Muscle layer of colon (tissue), 2 donors: ENCODE data around the gene RALGPS1.

ENCODE experiments used
- H3K27ac ChIP-seq: one replicate; pipeline ENCODE4 v1.7.0; 2013; ENCODE audit warnings: low read depth, mild to moderate bottlenecking, low read length, moderate library complexity
- H3K27me3 ChIP-seq, 2 donors: one replicate each; pipeline ENCODE4 v1.7.0; 2013; ENCODE audit warnings: low read length in 2 of 2, mild to moderate bottlenecking in 2 of 2; ENCODE audit not compliant: insufficient read depth in 2 of 2, control insufficient read depth in 1 of 2
- H3K36me3 ChIP-seq: one replicate; pipeline ENCODE4 v1.7.0; 2013; ENCODE audit warnings: mild to moderate bottlenecking, low read length; ENCODE audit not compliant: insufficient read depth
- H3K4me1 ChIP-seq: one replicate; pipeline ENCODE4 v1.7.0; 2013; ENCODE audit warnings: mild to moderate bottlenecking, low read length; ENCODE audit not compliant: insufficient read depth
- H3K4me3 ChIP-seq, 2 donors: one replicate each; pipeline ENCODE4 v1.7.0; 2013; ENCODE audit warnings: low read length in 2 of 2, low read depth in 1 of 2, mild to moderate bottlenecking in 1 of 2, moderate library complexity in 1 of 2
- H3K9ac ChIP-seq: one replicate; pipeline ENCODE4 v1.7.0; 2013; ENCODE audit warnings: low read length
- H3K9me3 ChIP-seq: one replicate; pipeline ENCODE4 v1.7.0; 2013; ENCODE audit warnings: mild to moderate bottlenecking, low read length
- donor health status: abdominal sarcoma.
- donor health status: Adenocarcinoma of cecum.

RALGPS1 gene

DNA sequence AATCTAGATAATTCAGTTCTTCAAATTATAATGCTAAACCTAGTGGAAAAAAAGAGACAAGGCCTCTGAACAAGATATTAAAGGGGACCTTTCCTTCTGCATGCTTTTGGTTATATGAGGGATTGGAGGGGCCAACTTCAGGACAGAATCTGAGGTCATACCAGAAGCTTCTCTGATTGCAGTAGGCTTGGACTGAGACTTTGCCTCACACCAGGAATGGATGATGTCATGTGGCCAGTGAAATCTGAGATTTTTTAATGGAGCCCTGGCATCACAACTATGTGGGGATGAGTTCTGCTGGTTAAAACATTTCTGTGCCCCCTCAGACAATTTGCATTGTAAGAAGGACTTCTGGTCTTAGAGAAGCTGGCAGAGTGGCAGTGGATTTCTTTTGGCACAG, 119.2 kb downstream of the RALGPS1 start:
- Histone ChIP-seq H3K27me3 (no peaks in the 10 kb centered on the region), H3K4me3 (no peak overlapping the region), H3K9ac (no peak overlapping the region), H3K27ac (no peak overlapping the region), H3K9me3 (no peaks in the 10 kb centered on the region), H3K4me1 (peaks cover 14% of the 10 kb centered on the region), H3K36me3 (peaks cover 4% of the 10 kb centered on the region)

DNA sequence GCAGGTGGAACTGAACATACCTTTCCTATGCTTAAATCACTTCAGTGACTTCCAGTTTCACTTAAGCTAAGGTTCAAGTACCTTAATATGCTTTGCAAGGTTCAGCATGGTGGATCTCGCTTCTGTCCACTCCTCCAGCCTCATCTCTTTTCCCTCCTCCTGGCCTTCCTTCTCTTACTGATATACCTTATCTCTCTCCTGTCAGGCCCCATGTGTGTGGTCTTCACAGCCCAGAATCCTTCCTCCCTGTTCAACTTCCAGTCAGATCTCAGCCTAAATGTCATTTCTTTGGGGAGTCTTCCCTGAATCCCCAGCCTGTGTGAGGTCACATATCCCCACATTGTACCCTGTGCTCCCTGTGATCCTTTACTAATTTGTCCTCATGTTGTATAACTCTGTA, 120.1 kb downstream of the RALGPS1 start:
- Histone ChIP-seq H3K9me3 (no peaks in the 10 kb centered on the region), H3K36me3 (peaks cover 4% of the 10 kb centered on the region), H3K4me3 (no peak overlapping the region), H3K4me1 (peaks cover 14% of the 10 kb centered on the region), H3K27me3 (no peaks in the 10 kb centered on the region), H3K27ac (no peak overlapping the region), H3K9ac (no peak overlapping the region)

DNA sequence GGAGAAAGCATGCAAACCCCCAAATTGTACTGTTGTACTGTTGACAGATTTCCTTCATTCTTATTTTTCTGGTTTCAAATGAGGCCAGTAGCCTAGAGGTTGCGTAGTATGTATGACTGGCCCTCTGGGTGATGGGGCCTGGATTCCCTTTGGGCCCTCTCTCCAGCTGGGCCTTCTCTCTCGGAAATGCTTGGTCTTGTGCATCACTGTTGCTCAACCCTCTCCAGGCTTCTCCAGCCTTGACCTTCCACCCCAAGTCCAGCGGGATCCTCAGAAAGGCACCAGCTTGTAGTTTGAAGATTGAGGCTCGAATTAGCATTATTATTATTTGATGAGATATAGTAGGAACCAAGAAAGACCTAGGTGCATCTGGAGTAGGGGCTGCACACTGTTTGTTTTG, 120.8 kb downstream of the RALGPS1 start:
- no peak overlapping the region for H3K9ac ChIP-seq
- peaks cover 14% of the 10 kb centered on the region for H3K4me1 ChIP-seq
- H3K9me3 ChIP-seq: no peaks in the 10 kb centered on the region
- H3K27me3 ChIP-seq: no peaks in the 10 kb centered on the region
- H3K27ac ChIP-seq: no peak overlapping the region
- H3K4me3 ChIP-seq: no peak overlapping the region
- H3K36me3 ChIP-seq: peaks cover 4% of the 10 kb centered on the region

DNA sequence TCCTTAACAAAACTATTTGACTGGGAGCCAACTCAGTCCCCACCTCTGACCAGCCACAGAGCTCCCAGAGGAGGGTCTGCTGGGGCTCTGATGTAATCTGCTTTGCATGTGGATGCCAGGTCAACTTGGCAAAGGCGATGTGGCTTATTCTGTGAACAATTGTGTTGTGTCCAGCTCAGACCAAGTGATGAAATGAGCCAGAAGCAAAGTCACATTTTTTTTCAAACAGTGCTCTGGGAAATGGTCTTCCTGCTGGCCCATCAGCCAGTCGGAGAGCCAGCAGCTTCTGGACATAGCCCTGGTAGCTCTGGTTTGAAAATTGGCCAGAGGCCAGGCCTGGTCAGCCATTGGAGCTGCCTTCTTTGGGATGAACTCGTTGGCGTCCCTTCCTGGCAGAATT, 121.4 kb downstream of the RALGPS1 start:
- no peaks in the 10 kb centered on the region for H3K9me3 ChIP-seq
- no peak overlapping the region for H3K27ac ChIP-seq
- H3K4me3 ChIP-seq: no peak overlapping the region
- H3K36me3 ChIP-seq: peaks cover 4% of the 10 kb centered on the region
- no peaks in the 10 kb centered on the region for H3K27me3 ChIP-seq
- H3K9ac ChIP-seq: no peak overlapping the region
- H3K4me1 ChIP-seq: peaks cover 14% of the 10 kb centered on the region

DNA sequence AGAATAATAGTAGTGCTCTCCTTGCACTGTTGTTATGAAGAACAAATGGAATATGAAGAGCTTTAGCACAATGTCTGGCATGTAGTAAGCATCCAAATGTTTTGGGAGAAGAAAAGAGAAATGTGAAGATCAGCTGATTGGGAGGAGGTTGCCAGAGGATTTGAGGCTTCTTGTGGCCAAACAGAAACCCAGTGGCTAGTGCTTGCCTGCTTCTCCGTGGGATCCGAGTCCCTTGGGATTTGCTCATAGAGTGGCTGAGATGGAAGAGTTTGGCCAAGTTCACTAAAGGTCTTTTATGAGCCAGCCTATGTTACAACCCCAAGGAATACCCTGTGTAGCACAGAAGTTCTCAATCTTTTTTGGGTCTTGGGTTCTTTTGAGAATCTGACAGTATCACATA, 121.9 kb downstream of the RALGPS1 start:
- Histone ChIP-seq H3K36me3 (peaks cover 4% of the 10 kb centered on the region), H3K9me3 (no peaks in the 10 kb centered on the region), H3K4me3 (no peak overlapping the region), H3K27ac (no peak overlapping the region), H3K27me3 (no peaks in the 10 kb centered on the region), H3K9ac (no peak overlapping the region), H3K4me1 (peaks cover 14% of the 10 kb centered on the region)

DNA sequence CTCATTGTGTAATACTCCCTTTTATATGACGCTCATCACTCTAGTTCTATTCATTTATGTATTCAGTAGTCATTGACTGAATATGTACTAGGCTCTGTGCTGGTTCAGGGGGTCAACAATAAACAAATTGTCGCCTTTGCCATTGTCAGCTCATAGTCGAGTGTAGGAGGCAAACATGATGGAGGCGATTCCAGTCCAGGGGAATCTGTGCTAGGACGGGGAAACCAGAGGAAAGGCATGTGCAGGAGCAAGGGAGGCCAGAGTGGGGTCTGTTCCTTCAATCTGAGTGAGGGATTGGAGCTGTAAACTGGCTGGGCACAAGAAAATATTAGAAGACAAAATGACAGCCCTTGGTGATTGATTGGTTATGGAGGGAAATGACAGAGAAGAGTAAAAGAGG, 123.9 kb downstream of the RALGPS1 start:
- H3K27ac ChIP-seq: no peak overlapping the region

DNA sequence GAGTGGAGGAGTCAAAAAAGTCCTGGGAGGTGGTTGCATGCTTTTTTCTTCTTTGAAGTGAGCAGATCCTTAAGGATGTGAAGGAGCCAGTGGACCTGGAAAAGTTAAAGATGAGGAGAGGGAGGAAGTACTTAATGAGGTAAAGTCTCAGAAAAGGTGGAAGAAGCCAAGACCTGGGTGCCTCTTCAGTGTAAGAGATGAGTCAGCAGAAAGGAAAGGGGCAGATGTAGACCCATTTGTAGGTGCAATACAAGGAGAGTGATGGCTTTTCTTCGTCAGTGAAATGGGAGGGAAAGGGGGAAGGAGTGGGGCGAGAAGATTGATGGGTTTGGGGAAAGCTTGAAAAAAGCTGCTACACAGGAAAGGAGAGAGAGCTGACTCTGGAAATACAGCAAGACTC, 124.9 kb downstream of the RALGPS1 start:
- peaks cover under 1% of the 10 kb centered on the region for H3K36me3 ChIP-seq
- no peak overlapping the region for H3K4me3 ChIP-seq
- no peaks in the 10 kb centered on the region for H3K9me3 ChIP-seq
- peaks cover 7% of the 10 kb centered on the region for H3K4me1 ChIP-seq
- no peak overlapping the region for H3K27ac ChIP-seq
- no peak overlapping the region for H3K9ac ChIP-seq
- H3K27me3 ChIP-seq: no peaks in the 10 kb centered on the region

More for the DNA sequence above, 123.9 kb downstream of the RALGPS1 start:
- H3K9me3 ChIP-seq: no peaks in the 10 kb centered on the region
- no peaks in the 10 kb centered on the region for H3K27me3 ChIP-seq
- H3K9ac ChIP-seq: no peak overlapping the region
- H3K4me3 ChIP-seq: no peak overlapping the region
- H3K4me1 ChIP-seq: peaks cover 14% of the 10 kb centered on the region
- H3K36me3 ChIP-seq: peaks cover 4% of the 10 kb centered on the region

DNA sequence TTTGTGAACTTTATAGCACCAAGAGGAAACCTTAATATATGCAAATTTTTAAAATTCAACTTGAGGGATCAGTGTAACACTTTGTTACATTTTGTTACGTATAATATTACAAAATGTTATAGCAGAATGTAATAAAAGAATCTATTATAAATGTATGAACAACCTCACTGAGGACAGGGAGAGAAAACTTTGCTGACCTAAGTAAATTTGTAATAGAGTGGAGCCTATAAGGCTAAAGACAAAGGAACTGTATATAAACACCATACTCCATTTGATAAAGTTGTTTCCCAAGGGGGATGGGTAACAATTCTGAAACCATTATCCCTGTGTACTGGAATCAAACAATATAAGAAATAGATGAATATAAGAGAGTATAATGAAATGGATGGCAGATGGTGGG, 130.6 kb downstream of the RALGPS1 start:
- Histone ChIP-seq H3K36me3 (no peaks in the 10 kb centered on the region), H3K9me3 (no peaks in the 10 kb centered on the region), H3K9ac (no peak overlapping the region), H3K27ac (no peak overlapping the region), H3K4me3 (no peak overlapping the region), H3K27me3 (no peaks in the 10 kb centered on the region), H3K4me1 (peaks cover 13% of the 10 kb centered on the region)

DNA sequence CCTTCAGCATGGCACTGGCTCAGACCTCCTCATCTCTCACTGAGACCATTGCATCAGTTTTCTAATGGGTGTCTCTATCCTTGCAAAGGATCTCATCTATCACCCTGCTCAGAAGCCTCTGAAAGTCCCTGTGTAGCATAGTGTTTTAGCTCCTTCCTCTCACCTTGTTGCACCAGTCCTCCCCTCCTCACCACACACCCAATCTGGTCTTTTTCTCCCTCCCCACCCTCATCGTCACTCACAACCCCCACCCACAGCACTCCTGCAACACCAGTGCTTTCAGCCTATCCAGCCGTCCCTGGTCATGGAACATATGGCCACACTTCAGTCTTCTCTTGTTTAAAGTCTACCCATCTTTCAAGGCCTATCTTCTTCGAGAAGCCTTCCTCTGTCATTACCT, 133.4 kb downstream of the RALGPS1 start:
- no peaks in the 10 kb centered on the region for H3K27me3 ChIP-seq
- H3K9ac ChIP-seq: no peak overlapping the region
- H3K4me3 ChIP-seq: no peak overlapping the region
- H3K4me1 ChIP-seq: peaks cover 21% of the 10 kb centered on the region
- H3K36me3 ChIP-seq: no peaks in the 10 kb centered on the region
- H3K27ac ChIP-seq: no peak overlapping the region
- H3K9me3 ChIP-seq: no peaks in the 10 kb centered on the region

DNA sequence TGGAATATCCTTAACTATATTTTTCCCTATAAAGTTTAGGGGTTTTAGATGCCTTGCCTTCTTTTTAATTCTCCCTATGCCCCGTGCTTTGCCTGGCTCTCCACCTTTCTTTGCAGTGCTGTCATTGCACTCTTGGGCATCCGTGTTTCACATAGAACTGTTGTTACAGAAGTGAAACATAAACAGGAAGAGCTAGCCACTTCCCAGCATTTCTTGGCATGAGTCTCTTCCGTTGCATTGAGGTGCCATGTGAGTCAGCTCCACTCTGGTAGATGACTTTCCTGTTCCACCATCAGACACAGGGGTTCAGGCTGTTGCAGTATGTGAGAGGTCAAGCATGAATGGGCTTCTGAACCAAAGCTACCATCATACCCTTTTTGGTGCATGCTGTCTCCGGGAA, 134.5 kb downstream of the RALGPS1 start:
- H3K27me3 ChIP-seq: no peaks in the 10 kb centered on the region
- H3K27ac ChIP-seq: no peak overlapping the region
- H3K36me3 ChIP-seq: no peaks in the 10 kb centered on the region
- H3K9ac ChIP-seq: no peak overlapping the region
- no peak overlapping the region for H3K4me3 ChIP-seq
- H3K9me3 ChIP-seq: no peaks in the 10 kb centered on the region
- H3K4me1 ChIP-seq: peaks cover 32% of the 10 kb centered on the region

DNA sequence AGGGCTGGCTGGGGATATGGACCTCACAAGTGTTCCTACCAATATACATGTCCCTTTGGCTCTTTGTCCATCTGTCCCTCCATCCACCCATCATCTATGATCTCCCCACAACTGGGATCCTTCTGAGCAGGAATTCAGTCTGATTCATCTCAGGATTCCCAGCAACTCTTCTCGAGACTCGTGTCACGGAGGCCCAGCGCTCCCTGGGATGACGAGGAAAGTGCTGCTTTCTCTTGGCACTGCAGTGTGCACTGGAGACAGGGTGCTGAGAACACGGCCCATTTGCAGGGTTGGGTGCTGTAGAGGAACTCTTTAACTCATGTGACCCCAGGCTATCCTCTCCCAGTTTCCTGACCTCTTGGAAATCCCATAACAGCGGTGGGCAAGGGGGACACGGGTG, 135.0 kb downstream of the RALGPS1 start:
- H3K9ac ChIP-seq: no peak overlapping the region
- no peak overlapping the region for H3K4me3 ChIP-seq
- no peaks in the 10 kb centered on the region for H3K27me3 ChIP-seq
- H3K9me3 ChIP-seq: no peaks in the 10 kb centered on the region
- H3K27ac ChIP-seq: no peak overlapping the region
- H3K36me3 ChIP-seq: no peaks in the 10 kb centered on the region
- peaks cover 37% of the 10 kb centered on the region for H3K4me1 ChIP-seq

DNA sequence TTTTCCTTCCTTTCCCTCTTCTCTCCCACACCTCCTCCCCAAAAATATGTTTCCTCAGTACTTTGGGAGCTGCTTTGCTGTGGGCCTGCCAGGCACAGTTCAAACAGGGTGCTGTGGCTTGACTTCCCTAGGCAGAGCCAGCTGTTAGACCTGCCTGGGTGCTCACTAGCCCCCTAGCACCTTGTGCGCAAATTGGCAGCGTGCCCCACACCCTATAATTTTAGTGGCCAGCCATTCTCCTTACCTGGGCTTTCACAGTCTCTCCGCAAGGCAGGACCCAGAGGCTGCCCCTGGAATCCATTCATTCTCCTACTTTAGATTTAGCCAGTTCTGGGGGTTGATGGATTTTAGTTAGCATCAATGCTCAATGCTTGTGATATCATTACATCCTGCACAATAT, 135.6 kb downstream of the RALGPS1 start:
- H3K36me3 ChIP-seq: no peaks in the 10 kb centered on the region
- H3K4me1 ChIP-seq: peaks cover 41% of the 10 kb centered on the region

More for the DNA sequence above, 135.6 kb downstream of the RALGPS1 start:
- Histone ChIP-seq H3K9me3 (no peaks in the 10 kb centered on the region), H3K27me3 (no peaks in the 10 kb centered on the region), H3K4me3 (no peak overlapping the region), H3K9ac (no peak overlapping the region), H3K27ac (no peak overlapping the region)
